Right forelimb (tissue), 1 donor: ENCODE results near the gene NEURL1B.
"Not testable (repeated sequence)": the region's sequence is repeated elsewhere in the genome, so short reads cannot be mapped to it uniquely, and the experiment has no call there.

ENCODE experiments used
- DNase-seq: peaks from one replicate; pipeline ENCODE4 v3.0.0-alpha.2; 2018

Gene NEURL1B

GRCh38 chr5:172700365-172701290 is 59.6 kb downstream of the NEURL1B start:
- no peak for DNase-seq

DNA sequence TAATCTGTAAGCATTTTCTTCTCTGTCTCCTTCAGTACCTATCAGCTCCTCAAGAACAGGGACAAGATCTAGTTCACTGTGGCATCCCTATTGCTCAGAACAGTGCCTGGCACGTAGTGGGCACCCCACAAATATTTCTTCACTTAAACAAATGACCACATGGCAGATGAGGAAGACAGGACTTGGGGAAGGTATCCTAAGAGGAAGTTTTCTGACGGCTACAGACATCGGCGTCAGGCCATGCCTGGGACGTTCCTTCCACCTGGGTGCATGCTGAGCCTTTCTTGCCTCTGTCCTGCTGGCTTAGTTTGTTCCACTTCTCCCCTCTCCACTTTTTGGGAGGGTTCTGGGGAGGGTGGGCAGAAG is 60.2 kb downstream of the NEURL1B start:
- no peak for DNase-seq

GRCh38 chr5:172703952-172704351 is 62.9 kb downstream of the NEURL1B start:
- DNase-seq: no peak

GRCh38 chr5:172705576-172706084 is 64.6 kb downstream of the NEURL1B start:
- DNase-seq: no peak

- no peak for DNase-seq
These were observed 65.7 kb downstream of the NEURL1B start for GRCh38 chr5:172706796-172707195.

DNA sequence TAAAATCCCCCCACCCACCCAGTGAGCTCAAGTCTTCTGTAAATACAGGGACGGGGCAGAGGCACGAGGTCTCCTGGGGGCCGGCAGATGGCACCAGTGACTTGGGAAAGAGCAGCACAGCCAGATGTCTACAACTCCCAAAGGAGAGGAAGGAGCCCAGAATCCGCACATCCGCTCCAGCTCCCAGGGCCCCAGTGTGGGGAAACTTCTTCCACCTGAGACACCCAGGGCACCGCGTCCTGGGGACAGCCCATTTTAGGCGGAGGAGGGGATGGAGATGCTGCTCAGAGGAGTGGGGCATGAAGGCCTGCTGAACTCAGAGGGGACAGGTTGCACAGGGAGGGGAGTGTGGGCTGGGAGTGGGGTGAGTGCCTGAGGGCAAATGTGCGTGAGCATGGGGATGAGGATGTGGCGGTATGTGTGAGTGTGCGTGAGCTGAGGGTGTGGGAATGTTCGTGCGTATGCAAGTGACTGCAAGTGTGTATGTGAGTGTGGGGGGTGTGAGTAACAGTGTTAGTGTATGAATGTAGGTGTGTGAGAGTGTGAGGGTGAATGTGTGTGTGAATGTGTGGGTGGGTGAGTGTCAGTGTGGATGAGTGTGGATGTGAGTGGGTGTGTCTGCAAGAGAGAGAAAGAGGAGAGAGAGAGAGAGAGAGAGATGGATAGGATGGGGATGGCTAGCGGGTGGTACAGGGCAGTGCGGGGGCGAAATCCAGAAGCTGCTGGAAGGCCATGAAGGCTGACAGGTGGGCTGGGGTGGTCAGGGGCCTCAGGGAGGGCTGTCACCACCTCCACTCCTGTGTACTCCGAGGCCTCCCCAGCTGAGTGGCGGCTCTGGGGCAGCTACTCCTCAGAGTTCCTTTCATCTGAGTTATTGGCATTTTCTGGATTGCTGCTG is 66.5 kb downstream of the NEURL1B start:
- DNase-seq: no peak

DNA sequence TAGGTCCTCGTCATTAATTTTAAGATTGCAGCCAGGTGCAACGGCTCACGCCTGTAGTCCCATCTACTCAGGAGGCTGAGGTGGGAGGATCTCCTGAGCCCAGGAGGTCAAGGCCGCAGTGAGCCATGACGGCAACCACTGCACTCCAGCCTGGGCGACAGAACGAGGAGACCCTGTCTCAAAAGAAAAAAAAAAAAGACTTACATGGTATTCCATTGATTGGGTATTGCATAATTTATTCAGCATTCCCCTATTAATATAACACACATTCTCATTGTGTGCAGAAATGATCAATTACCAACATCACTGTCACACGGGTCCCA is 67.1 kb downstream of the NEURL1B start:
- no peak for DNase-seq

DNA sequence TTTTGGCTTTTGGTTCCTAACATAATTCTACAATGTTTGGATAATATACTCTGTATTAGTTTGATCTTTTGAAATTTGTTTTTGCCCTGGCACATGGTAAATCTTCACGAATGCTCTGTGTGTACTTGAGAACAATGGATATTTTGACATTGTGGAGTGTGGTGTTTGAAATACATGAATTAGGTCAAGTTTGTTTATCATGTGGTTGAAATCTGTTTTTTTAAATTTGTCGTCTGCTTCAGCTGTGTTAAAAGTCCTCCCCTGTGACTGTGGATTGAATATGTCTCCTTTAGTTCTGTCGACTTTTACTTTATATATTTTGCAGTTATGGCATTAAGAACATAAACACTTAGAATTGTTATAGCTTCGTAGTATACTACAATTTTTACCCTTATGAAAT is 69.6 kb downstream of the NEURL1B start:
- no peak for DNase-seq

GRCh38 chr5:172711321-172711861 is 70.3 kb downstream of the NEURL1B start:
- not testable (repeated sequence) for DNase-seq

GRCh38 chr5:172712610-172713009 is 71.5 kb downstream of the NEURL1B start:
- no peak for DNase-seq

DNA sequence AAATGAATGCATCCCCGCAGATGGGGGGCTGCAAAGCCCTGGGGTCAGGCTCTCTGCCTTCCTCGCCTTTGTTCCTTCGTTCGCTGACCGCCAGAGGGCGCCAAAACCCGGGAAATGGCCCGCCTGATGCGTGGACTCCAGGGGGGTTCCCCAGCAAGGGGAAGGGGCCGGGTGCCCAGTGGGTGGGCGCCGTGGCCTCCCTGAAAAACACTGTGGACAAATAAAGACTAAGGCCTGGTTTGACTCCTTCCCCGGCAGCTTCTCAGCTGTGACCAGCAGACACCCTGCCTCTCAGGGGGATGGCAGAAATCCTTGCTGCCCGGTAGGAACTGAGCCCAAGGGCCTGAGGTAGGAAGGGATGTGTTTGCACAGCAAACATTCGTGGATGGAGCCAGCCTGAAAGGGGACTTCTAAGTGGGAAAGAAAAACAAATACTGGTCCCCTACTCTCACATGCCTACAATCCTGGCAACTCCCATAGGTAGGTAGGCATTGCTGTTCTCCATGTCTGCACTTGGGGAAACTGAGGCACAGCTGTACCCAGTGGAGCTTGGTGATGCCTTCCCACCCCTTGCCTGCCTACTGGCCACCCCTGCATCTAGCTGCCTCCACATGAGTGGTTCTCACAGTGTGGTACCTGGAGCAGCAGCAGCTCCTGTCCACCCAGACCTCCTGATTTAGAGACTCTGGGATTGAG is 72.2 kb downstream of the NEURL1B start:
- peak; percentile 85 for DNase-seq

DNA sequence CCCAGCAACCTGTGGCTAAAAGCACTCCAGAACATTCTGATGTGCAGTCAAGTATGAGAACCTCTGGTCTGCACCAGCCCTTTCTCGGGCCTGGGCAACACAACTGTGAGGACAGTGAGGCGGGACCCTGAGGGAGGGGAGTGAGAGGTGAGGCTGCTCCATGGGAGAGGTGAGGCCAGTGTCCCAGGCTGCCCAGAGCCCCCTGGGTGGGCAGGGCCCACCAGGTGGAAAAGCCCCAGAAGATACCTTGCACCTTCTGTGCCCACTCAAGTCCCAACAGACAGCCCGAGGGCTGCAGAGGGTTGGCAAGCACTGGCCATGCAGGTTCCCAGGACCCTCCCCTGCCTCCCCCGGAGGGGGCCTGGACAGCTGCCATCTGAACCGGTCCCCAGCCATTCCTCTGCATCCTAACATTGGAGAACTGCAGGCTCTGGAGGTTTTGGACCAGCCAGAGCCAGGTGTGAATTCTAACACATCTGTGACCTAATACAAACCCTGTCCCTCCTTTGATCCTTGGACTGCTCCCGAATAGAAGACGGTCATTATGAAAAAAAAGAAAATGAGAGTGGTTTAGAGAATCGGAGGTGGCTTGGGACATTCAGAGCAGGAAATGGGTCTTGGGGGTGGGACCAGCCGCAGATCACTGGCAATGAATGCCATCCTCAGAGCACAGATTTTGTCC is 72.9 kb downstream of the NEURL1B start:
- DNase-seq: no peak

- peak; percentile 76 for DNase-seq
These were observed 73.7 kb downstream of the NEURL1B start for GRCh38 chr5:172714491-172715420.

DNA sequence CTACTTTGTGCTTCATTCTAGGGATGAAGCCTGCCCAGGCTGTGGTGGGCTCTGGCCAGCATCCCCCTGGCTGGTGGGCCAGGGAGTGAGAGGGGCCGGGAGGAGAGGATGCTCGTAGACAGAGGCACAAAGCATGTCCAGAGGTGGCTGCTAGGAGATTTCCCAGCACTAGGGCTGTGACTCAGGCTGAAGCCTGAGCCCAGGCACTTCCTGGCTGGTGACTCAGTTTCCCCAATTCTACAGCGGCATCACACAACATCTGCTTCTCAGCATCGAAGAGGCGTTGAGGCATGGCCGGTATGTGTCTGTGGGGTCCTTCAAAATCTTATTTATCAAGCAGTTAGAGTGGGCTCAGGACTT is 74.3 kb downstream of the NEURL1B start:
- no peak for DNase-seq

GRCh38 chr5:172715931-172716682 is 75.0 kb downstream of the NEURL1B start:
- DNase-seq: no peak

DNA sequence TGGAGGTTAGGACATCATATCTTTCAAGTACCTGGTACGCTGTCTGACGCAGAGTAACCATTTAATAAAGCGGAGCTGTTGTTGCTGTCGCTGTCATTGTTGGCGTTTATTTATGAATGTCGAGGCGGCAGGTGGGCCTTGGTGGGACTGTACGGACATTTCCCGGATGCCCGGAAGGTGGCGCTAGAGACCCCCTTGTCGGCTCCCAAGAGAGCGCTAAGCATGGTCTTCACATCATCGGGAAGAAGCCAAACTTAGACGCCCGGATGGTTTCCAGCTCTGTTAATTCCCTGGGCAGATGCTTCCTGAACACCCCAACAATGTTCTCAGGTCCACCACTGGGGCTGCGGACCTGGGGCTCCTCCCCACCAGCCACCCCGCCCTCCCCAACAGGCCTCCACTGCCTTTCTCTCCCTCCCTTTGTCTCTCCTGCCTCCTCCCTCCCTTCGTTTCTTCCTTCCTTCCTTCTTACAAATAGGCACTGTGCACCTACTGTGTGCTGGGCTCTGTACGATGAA is 75.8 kb downstream of the NEURL1B start:
- DNase-seq: peak; percentile 90

DNA sequence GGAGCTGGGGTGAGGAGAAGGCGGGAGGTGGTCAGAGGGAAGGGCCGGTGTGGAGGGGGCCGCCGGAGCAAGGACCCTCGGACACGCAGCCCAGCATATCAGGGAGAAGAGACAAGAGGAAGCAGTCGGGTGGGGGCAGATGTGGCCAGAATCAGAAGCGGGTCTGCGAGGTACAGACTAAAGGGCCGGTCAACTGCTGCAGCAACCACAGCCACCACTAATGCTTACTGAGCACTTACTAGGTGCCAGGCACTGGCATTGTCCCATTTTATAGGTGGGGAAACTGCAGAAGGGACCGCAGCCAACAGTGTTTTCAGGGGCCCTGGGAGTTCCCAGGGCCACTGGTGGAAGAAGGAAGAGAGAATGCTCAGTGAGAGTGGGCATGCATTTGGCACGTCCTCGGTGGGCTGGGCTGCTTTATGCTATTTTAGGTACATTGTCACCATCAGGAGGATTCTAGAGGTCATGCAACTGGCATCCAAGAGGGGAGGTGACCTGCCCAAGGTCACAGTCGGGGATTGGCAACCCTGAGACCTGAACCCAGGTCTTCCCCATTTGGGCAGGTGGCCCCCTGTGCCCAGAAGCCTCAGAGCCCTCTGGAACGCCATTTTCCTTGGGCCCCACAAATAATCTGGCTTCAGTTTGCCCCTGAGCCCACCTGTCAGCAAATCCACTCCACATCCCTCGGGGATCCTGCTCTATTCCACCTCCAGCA is 76.6 kb downstream of the NEURL1B start:
- DNase-seq: no peak

- no peak for DNase-seq
These were observed 77.6 kb downstream of the NEURL1B start for GRCh38 chr5:172718527-172719114.

- no peak for DNase-seq
These were observed 78.1 kb downstream of the NEURL1B start for GRCh38 chr5:172719211-172719610.
